NCI-H1105 (cell line): ENCODE results near the gene IFT27.

Experiments
- DNase-seq: peaks from one replicate; lab custom pipeline; 2025; lab: John Stamatoyannopoulos, UW

Gene IFT27

GRCh38 chr22:36724836-36725235, 51.1 kb downstream of the IFT27 start:
- no peak for DNase-seq

- DNase-seq: no peak
These were observed 53.9 kb downstream of the IFT27 start for GRCh38 chr22:36722055-36722454.

GRCh38 chr22:36715647-36716046, 60.3 kb downstream of the IFT27 start:
- no peak for DNase-seq

GRCh38 chr22:36714110-36714509, 61.8 kb downstream of the IFT27 start:
- DNase-seq: no peak

- DNase-seq: no peak
These were observed 62.5 kb downstream of the IFT27 start for GRCh38 chr22:36713436-36713835.
